ENCODE data around the gene HBE1.

HBE1 gene

GRCh38 chr11:5232176-5232575 is 37.6 kb downstream of the HBE1 start:
- no peak for DNase-seq

- no peak for DNase-seq
Measured at GRCh38 chr11:5231111-5231510, 38.6 kb downstream of the HBE1 start.

GRCh38 chr11:5230266-5230665 is 39.5 kb downstream of the HBE1 start:
- DNase-seq = no peak

- DNase-seq = no peak
Measured at GRCh38 chr11:5229796-5230195, 39.9 kb downstream of the HBE1 start.

GRCh38 chr11:5229356-5229755 is 40.4 kb downstream of the HBE1 start:
- no peak for DNase-seq

GRCh38 chr11:5228124-5228523 is 41.6 kb downstream of the HBE1 start:
- no peak for DNase-seq

GRCh38 chr11:5227681-5228080 is 42.1 kb downstream of the HBE1 start:
- DNase-seq = no peak

GRCh38 chr11:5226732-5227310 is 42.9 kb downstream of the HBE1 start, which contains the start of gene HBB:
Gene HBB, minus strand, starts transcription at chr11:5227071. Its CDS starts 50 bp downstream, at chr11:5227021.
- no peak for DNase-seq

- DNase-seq = no peak
Measured at GRCh38 chr11:5225480-5225871, 44.3 kb downstream of the HBE1 start.

- no peak for DNase-seq
Measured at GRCh38 chr11:5224538-5225479, 44.9 kb downstream of the HBE1 start.

GRCh38 chr11:5223686-5224085 is 46.1 kb downstream of the HBE1 start:
- DNase-seq = no peak

GRCh38 chr11:5223146-5223545 is 46.6 kb downstream of the HBE1 start:
- DNase-seq = no peak
